Naive thymus-derived CD8-positive, alpha-beta T cell (primary cell): ENCODE results near the gene FMNL2. TPM values are rescaled to one million over a fixed set of nuclear protein-coding genes. Genes with fewer than 3 reads are reported as not detected.

Source experiments
- ATAC-seq, 2 donors: fragments of 150-1000 bp; cut with Tn5 transposase in 1 of 2; sonication (Bioruptor Pico), chemical (Tn5 transposase) in 1 of 2; 1 replicate in 1 of 2; 2 replicates in 1 of 2; pipeline ENCODE4 v1.10.0; 2021; ENCODE audit warnings: mild to moderate bottlenecking in 2 of 2, moderate library complexity in 2 of 2
- POLR2A ChIA-PET: fragments of 350-600 bp; sonication (Branson Sonifier 250); formaldehyde crosslinking; loops from one replicate; lab custom pipeline; 2021; ENCODE audit warnings: antibody characterized with exemption; lab: Charles Lee
- DNase-seq, 10 donors: peaks; one replicate each; pipeline versions ENCODE4 v3.0.0 to v3.0.0-alpha.2; 2020 to 2022
- H3K27ac Mint-ChIP-seq, 10 donors: one replicate each; pipeline ENCODE4 v1.8.0; 2020 to 2022; ENCODE audit warnings: mild to moderate bottlenecking in 10 of 10, mixed read lengths in 10 of 10, moderate library complexity in 4 of 10, inconsistent platforms in 1 of 10
- H3K27me3 Mint-ChIP-seq, 5 donors: one replicate each; pipeline ENCODE4 v1.8.0; 2021 to 2022; ENCODE audit warnings: mixed read lengths in 5 of 5
- H3K36me3 Mint-ChIP-seq, 3 donors: one replicate each; pipeline ENCODE4 v1.8.0; 2020 to 2022; ENCODE audit warnings: mixed read lengths in 3 of 3, mild to moderate bottlenecking in 2 of 3, inconsistent platforms in 1 of 3
- H3K4me1 Mint-ChIP-seq, 4 donors: one replicate each; pipeline ENCODE4 v1.8.0; 2021 to 2022; ENCODE audit warnings: mixed read lengths in 4 of 4
- H3K4me3 Mint-ChIP-seq, 10 donors: one replicate each; pipeline ENCODE4 v1.8.0; 2020 to 2022; ENCODE audit warnings: mild to moderate bottlenecking in 10 of 10, mixed read lengths in 10 of 10, moderate library complexity in 6 of 10, inconsistent platforms in 1 of 10
- H3K9me3 Mint-ChIP-seq, 9 donors: one replicate each; pipeline ENCODE4 v1.8.0; 2020 to 2022; ENCODE audit warnings: mixed read lengths in 9 of 9, mild to moderate bottlenecking in 3 of 9, inconsistent platforms in 1 of 9, moderate library complexity in 1 of 9
- polyA plus RNA-seq, 3 donors: library from polyadenylated mRNA; unstranded; fragments of 300-500 nt; fragmentation: Illumina TruSeq; gene quantifications; one replicate each; pipeline ENCODE4 v1.2.3, GENCODE V29; 2021
- total RNA-seq, 8 experiments: library from RNA in 2 of 8; stranded (reverse) in 2 of 8; gene quantifications; one replicate each; pipeline ENCODE4 v1.2.3 and lab custom pipeline; 2021 to 2026

FMNL2 gene
- total and polyA plus RNA-seq, 5 experiments from 2014 or later = 0.05 to 0.78 (median 0.14) TPM

DNA sequence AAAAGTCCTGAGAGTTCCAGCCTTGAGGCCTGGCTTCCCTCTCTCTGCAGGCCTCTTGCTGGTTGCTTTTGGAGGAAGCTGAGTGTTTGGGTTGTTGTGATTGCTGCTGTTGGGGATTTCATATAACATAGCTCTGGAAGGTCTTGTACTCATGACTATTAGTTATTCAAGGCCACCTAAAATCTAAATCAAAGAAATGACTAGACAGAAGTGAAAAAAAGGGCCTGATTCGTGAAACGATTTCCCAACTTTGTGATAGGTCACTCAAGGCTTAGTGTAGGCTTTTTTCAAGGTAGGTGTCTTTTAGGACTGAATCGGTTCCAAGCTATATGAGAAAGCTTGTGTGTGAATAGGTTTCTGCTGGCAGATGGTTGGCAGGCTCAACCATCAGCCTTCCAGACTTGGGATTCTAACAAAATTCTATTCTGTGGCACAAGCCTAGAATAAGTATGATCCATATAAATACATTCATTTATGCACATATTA, 164.4 kb downstream of the FMNL2 start:
- ATAC-seq (no peak), DNase-seq (no peak)
- peaks cover 0 to 2% (median 0%) of the 10 kb centered on the region in 4 donors for H3K4me1 Mint-ChIP-seq
- H3K27me3 Mint-ChIP-seq = peaks cover 5 to 18% (median 10%) of the 10 kb centered on the region in 5 donors
- H3K4me3 Mint-ChIP-seq = no peak overlapping the region
- peaks cover 0 to 11% (median 2%) of the 10 kb centered on the region in 9 donors for H3K9me3 Mint-ChIP-seq
- no peaks in the 10 kb centered on the region for H3K36me3 Mint-ChIP-seq
- POLR2A ChIA-PET = no interaction called here
- no peak overlapping the region for H3K27ac Mint-ChIP-seq

DNA sequence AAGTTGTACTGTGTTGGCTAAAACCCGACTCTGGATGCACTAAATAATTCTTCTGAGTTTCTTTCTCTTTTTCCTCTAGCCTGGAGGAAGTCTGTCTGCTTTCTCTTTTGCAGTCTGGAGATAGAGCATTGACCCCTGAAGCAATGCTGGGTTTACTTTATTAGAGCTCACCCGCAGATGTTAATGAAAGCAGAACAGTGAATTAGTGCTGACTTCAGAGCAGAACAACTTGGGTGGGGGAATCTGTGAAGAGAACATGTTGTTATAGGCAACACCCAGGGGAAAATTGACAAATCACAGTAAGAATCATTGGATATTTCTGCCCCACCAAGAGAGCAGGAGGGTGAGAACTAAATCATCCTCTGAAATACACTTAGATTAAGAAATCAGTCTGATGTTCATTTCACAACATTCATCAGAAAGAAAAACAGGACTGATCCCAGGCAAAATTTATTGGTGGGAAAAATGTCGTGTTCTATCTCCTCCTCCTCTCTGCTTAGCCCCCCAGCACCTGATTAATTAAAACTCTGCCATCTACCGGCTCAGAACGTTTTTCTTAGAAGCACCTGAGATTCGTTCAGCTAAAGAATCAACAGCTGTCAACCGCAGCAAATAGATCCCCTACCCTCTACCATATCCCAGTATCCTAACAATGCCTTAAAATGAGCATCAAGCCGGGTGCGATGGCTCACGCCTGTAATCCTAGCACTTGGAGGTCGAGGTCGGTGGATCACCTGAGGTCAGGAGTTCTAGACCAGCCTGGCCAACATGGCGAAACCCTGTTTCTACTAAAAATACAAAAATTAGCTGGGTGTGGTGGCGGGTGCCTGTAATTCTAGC, 165.1 kb downstream of the FMNL2 start:
- DNase-seq (no peak), ATAC-seq (no peak)
- POLR2A ChIA-PET = no interaction called here
- H3K27ac Mint-ChIP-seq = no peak overlapping the region
- H3K4me3 Mint-ChIP-seq = no peak overlapping the region
- peaks cover 0 to 2% (median 0%) of the 10 kb centered on the region in 4 donors for H3K4me1 Mint-ChIP-seq
- H3K36me3 Mint-ChIP-seq = no peaks in the 10 kb centered on the region
- peaks cover 0 to 11% (median 2%) of the 10 kb centered on the region in 9 donors for H3K9me3 Mint-ChIP-seq
- peaks cover 7 to 18% (median 10%) of the 10 kb centered on the region in 5 donors for H3K27me3 Mint-ChIP-seq

DNA sequence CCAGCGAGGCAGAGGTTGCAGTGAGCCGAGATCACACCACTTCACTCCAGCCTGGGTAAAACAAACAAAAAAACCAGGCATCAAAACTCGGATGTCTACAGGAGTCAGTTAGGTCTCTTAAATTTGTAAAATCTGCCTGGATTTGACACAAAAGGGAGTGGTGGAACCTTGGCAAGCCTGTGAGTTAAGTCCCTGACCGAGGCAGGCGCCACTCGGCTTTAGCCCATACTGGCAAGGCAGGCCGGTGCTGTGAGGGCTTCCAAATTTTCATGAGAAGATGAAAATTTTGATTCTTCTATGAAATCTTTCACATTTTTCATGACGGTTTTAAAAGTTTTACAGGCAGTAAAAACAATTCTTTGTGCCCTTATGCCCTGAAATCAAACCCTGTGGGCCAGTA, 165.8 kb downstream of the FMNL2 start:
- DNase-seq (no peak), ATAC-seq (no peak)
- POLR2A ChIA-PET = no interaction called here
- Mint-ChIP-seq H3K27ac (no peak overlapping the region), H3K36me3 (no peaks in the 10 kb centered on the region), H3K9me3 (peaks cover 0 to 11% (median 2%) of the 10 kb centered on the region in 9 donors), H3K4me1 (peaks cover 0 to 2% (median 0%) of the 10 kb centered on the region in 4 donors), H3K4me3 (no peak overlapping the region), H3K27me3 (peaks cover 7 to 18% (median 10%) of the 10 kb centered on the region in 5 donors)

DNA sequence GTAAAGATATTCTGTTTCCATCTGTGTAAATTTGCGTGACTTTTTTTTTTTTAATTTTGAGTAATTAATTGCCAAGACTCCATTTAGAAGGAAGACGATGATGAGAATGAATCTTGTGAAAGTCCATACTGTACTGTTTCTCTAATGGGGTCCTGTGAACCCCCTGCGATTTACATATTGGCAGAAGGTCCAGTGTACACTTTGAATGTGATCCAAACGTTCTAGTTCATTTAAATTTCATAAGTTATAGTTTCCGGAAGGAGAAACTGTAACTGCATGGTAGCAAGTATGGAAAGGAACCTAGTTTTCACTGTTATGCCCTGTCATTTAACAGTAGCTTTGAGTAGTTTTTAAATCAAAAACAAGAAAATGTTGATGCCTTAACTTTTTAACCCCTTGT, 166.7 kb downstream of the FMNL2 start:
- DNase-seq (no peak), ATAC-seq (no peak)
- peaks cover 0 to 11% (median 2%) of the 10 kb centered on the region in 9 donors for H3K9me3 Mint-ChIP-seq
- peaks cover 5 to 14% (median 7%) of the 10 kb centered on the region in 5 donors for H3K27me3 Mint-ChIP-seq
- H3K4me1 Mint-ChIP-seq = peaks cover 0 to 2% (median 0%) of the 10 kb centered on the region in 4 donors
- no peaks in the 10 kb centered on the region for H3K36me3 Mint-ChIP-seq
- POLR2A ChIA-PET = no interaction called here
- no peak overlapping the region for H3K4me3 Mint-ChIP-seq
- H3K27ac Mint-ChIP-seq = no peak overlapping the region

DNA sequence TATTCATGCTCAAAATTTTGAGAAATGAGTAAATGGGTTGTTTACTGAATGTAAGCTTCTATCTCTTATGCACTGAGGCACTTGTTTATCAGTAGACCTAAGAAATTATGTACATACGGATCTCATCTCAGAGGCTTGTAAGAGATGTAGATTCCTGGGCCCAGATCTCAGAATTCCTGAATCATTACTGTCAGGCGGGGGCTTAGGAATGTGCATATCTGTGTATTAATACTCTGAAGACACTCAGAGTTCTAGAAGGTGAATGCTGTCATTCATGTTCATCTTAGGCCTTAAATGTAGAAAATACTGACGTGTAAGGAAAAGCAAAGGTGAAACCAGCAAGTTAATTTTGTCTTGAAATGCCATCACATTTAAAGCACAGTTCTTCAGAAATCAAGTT, 169.6 kb downstream of the FMNL2 start:
- H3K4me3 Mint-ChIP-seq = no peak overlapping the region
- DNase-seq (no peak), ATAC-seq (no peak)
- peaks cover 0 to 11% (median 2%) of the 10 kb centered on the region in 9 donors for H3K9me3 Mint-ChIP-seq
- peaks cover 5 to 13% (median 7%) of the 10 kb centered on the region in 5 donors for H3K27me3 Mint-ChIP-seq
- POLR2A ChIA-PET = no interaction called here
- no peaks in the 10 kb centered on the region for H3K36me3 Mint-ChIP-seq
- no peak overlapping the region for H3K27ac Mint-ChIP-seq
- H3K4me1 Mint-ChIP-seq = no peaks in the 10 kb centered on the region

DNA sequence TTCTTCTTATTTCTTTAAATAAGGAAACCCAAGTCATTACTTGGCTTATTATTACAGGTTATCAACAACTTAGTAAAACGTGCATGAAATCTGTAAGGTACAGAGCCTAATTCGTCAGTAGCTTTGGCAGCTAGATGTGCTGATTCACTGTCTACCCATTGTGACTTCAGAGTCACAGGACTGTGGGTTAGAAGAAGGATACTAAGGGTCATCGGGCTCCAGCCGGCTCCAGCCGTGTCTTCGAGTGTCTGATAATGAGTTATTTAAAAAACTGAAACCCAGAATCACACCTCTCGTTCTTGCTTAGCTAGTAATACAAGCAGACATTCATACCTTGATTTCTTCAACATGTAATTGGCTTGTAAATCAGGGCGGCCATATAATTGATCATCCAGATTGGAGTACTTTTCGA, 170.5 kb downstream of the FMNL2 start:
- no peaks in the 10 kb centered on the region for H3K36me3 Mint-ChIP-seq
- DNase-seq (no peak), ATAC-seq (no peak)
- no peaks in the 10 kb centered on the region for H3K4me1 Mint-ChIP-seq
- H3K27me3 Mint-ChIP-seq = peaks cover 4 to 13% (median 7%) of the 10 kb centered on the region in 5 donors
- H3K27ac Mint-ChIP-seq = no peak overlapping the region
- H3K4me3 Mint-ChIP-seq = no peak overlapping the region
- POLR2A ChIA-PET = no interaction called here
- peaks cover 0 to 11% (median 2%) of the 10 kb centered on the region in 9 donors for H3K9me3 Mint-ChIP-seq

DNA sequence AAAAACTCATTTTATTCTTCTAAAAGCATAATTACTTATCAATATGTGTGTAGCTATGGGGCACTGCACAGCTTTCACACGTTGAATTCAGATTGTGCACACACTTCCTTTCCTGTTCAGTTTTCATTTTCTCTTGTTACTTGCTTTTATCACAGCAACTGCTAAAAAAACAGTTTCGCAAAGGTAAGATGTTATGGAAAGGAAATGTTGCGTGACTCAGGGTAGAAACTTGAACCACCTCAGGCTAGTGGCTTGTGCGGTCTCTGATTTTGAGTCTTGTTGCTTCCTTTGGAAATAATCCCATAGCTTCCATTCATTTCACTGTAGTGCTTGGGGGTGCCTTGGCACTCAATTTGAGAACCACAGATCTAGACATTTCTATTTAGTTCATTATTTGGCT, 171.9 kb downstream of the FMNL2 start:
- H3K4me1 Mint-ChIP-seq = no peaks in the 10 kb centered on the region
- peaks cover 0 to 11% (median 2%) of the 10 kb centered on the region in 9 donors for H3K9me3 Mint-ChIP-seq
- H3K27ac Mint-ChIP-seq = no peak overlapping the region
- no peak for DNase-seq
- peaks cover 2 to 13% (median 7%) of the 10 kb centered on the region in 5 donors for H3K27me3 Mint-ChIP-seq
- no peak for ATAC-seq
- POLR2A ChIA-PET = no interaction called here
- H3K4me3 Mint-ChIP-seq = no peak overlapping the region
- H3K36me3 Mint-ChIP-seq = no peaks in the 10 kb centered on the region

DNA sequence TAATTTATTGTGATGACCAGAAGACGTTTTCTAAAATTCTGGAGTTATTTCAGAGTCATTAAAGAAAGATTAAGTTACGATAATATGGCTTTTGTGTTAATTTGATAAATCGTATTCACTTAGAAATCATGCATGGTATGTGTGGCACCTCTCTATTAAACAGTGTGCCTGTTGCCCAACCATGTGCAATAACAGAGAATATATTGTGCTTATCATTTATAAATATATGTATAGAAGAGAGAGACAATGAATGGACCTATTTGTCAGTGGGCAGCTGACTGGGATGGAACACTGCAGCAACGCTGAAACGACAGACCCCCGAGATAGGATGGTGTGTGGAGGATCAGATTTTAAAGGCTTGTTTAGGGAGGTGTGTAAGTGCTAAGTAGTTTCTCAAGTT, 172.9 kb downstream of the FMNL2 start:
- Mint-ChIP-seq H3K36me3 (no peaks in the 10 kb centered on the region), H3K4me1 (no peaks in the 10 kb centered on the region), H3K4me3 (no peak overlapping the region), H3K27ac (no peak overlapping the region), H3K27me3 (peaks cover 2 to 11% (median 4%) of the 10 kb centered on the region in 5 donors), H3K9me3 (peaks cover 0 to 3% (median 0%) of the 10 kb centered on the region in 9 donors)
- POLR2A ChIA-PET = no interaction called here
- ATAC-seq (no peak), DNase-seq (no peak)

DNA sequence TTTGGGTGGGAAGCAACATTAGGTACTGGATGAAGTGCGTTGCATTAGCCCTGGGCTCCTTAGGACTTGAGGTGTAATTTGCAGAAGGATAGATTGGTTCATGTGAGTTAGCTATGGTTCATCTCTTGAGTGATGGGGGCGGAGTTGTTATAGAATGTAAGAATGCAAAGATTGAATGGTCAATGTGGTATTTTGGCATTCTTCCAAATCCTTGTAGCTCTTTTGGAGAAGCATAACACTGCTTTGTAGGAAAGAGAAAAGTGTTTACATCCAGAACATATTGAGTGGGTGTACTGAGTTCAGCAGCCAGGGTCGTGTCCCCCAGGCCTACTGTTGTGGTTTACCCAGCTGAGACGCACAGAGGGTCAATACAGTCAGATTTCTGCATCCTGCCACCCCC, 173.5 kb downstream of the FMNL2 start:
- peaks cover 2 to 6% (median 3%) of the 10 kb centered on the region in 5 donors for H3K27me3 Mint-ChIP-seq
- H3K4me1 Mint-ChIP-seq = no peaks in the 10 kb centered on the region
- peaks cover 0 to 2% (median 0%) of the 10 kb centered on the region in 9 donors for H3K9me3 Mint-ChIP-seq
- H3K4me3 Mint-ChIP-seq = no peak overlapping the region
- POLR2A ChIA-PET = no interaction called here
- no peaks in the 10 kb centered on the region for H3K36me3 Mint-ChIP-seq
- no peak overlapping the region for H3K27ac Mint-ChIP-seq
- DNase-seq (no peak), ATAC-seq (no peak)

DNA sequence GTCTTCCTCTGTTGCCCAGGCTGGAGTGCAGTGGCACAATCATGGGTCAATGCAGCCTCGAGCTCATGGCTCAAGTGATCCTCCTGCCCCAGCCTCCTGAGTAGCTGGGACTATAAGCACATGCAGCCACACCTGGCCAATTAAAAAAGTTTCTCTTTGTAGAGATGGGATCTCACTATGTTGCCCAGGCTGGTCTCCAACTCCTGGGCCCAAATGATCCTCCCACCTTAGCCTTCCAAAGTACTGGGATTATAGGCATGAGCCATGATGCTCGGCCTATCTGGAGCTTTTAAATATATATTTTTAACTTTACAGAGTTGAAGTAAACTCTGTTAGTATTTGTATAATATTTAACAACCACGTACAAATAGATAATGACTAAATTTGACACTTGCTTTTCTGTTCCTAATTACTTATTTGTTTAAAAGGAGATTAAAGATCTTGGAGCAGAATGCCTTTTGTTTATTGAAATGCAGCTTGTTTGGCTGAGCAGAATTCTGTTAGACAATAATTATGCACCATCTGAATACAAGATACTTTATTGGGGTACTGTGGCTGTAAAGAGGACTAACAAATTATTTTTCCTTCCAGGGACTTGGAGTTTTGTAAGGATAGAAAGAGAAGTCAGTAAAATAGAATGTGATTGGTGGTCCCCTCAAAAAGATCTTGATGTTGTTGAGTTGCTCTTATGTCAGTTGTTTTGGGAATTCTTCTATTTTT, 175.0 kb downstream of the FMNL2 start:
- no peak for DNase-seq
- Mint-ChIP-seq H3K4me1 (no peaks in the 10 kb centered on the region), H3K36me3 (no peaks in the 10 kb centered on the region), H3K27me3 (peaks cover 0 to 5% (median 3%) of the 10 kb centered on the region in 5 donors), H3K4me3 (no peak overlapping the region), H3K9me3 (no peaks in the 10 kb centered on the region), H3K27ac (no peak overlapping the region)
- POLR2A ChIA-PET = no interaction called here
- no peak for ATAC-seq

DNA sequence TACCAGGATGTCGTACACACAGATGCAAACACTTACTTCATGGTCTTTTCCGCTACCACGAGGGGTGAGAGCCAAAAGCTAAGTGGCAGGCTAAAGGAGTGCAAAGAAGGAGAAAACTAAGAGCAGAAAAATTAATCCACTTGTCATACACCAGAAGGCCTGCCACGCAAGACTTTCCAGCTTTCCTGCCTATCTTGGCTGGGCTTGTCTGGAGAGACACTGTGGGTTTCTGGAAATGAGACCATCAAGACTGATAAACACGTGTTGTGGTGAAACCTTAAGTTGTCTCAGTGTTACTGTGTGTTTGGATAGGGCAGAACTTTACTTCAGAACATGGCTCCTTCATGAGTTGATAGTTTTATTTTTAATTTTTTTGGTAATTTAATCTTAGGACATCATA, 175.6 kb downstream of the FMNL2 start:
- no peaks in the 10 kb centered on the region for H3K4me1 Mint-ChIP-seq

DNA sequence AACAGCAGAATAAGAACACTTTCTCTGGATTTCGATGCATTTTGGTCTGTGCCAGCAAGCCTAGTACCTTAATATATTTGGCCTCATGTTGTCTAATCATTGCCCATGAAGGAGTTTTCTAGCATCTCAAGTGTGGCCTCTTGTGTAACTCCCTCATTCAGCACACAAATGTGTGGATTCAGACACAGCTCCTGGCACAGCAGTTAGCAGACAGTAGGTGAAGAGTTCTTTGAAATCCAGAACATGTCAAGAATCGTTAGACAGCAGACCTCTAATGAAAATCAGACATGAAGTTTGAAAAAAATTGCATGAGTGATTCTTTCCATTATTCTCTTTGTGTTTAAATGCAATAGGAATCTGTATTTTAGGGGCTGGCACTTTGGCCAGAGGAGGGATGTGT, 177.0 kb downstream of the FMNL2 start:
- Mint-ChIP-seq H3K36me3 (no peaks in the 10 kb centered on the region), H3K27ac (no peak overlapping the region), H3K4me3 (no peak overlapping the region)

More for the DNA sequence above, 175.6 kb downstream of the FMNL2 start:
- no peaks in the 10 kb centered on the region for H3K36me3 Mint-ChIP-seq
- DNase-seq (no peak), ATAC-seq (no peak)
- H3K4me3 Mint-ChIP-seq = no peak overlapping the region
- no peak overlapping the region for H3K27ac Mint-ChIP-seq
- peaks cover 2 to 5% (median 4%) of the 10 kb centered on the region in 5 donors for H3K27me3 Mint-ChIP-seq
- POLR2A ChIA-PET = no interaction called here
- no peaks in the 10 kb centered on the region for H3K9me3 Mint-ChIP-seq

DNA sequence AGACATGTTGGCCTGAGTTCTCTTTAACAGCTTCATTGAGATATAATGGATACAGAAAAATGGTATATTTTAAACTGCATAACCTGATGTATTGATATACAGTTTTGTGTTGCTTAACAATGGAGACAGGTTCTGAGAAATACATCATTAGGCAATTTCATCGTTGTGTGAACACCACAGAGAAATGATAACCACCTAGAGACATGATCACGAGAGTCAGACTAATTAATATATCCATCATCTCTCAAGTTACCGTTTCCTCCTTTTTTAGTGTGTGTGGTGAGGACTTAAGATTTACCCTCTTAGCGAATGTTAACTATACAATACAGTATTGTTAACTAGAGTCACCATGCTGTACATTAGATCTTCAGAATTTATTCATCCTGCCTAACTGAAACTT, 178.1 kb downstream of the FMNL2 start:
- no peaks in the 10 kb centered on the region for H3K4me1 Mint-ChIP-seq
- peaks cover 2 to 17% (median 5%) of the 10 kb centered on the region in 5 donors for H3K27me3 Mint-ChIP-seq
- no peak for ATAC-seq
- H3K27ac Mint-ChIP-seq = no peak overlapping the region
- DNase-seq = no peak
- no peak overlapping the region for H3K4me3 Mint-ChIP-seq
- POLR2A ChIA-PET = no interaction called here
- no peaks in the 10 kb centered on the region for H3K36me3 Mint-ChIP-seq
- no peaks in the 10 kb centered on the region for H3K9me3 Mint-ChIP-seq

More for the DNA sequence above, 177.0 kb downstream of the FMNL2 start:
- ATAC-seq (no peak), DNase-seq (no peak)
- Mint-ChIP-seq H3K9me3 (no peaks in the 10 kb centered on the region), H3K4me1 (no peaks in the 10 kb centered on the region), H3K27me3 (peaks cover 2 to 7% (median 4%) of the 10 kb centered on the region in 5 donors)
- POLR2A ChIA-PET = no interaction called here
